ENCODE measurements around the gene CEP192.

The CEP192 gene

DNA sequence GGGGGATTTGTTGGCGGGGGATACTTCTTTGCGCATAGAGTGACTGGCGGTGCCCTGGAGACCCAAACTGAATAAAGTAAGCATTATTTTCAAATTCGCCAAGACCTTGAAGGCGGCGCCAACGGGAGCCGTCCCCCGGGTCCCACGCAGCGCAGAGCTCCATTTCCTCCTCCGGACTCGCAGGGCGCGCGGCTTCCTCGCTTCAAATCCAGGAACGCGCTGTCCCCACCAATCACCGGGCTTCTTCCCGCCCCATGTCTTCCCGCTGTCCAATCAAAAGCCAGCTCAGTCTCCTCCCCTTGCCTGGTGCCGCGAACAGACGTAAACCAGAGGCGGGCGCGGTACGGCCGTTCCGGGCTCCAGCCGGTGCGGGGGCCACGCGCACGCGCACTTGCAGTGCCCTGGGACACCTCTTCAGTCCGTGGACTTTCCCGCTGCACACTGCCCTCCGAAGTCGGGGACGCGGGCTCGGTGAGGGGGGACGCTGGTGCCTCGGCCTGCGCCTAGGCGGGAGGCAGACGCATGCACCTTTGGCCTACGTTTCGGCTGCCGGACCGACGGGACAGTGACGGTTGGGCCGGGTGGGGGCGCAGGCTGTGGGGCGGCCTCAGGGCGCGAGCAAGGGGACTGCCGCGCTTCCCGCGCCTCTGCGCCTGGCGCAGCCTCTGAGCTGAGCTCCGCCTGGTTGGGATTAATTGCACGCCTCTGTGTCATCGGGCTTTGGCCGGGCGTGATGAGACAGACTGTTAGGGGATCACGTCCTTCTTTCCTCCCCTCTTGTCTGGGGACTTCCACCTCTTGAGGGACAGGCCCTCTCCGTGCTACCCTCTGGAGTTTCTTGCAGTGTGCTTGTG is at the start of gene CEP192 (continued):
- TF ChIP-seq ZBTB11 (tag by site-specific recombination; conservative IDR thresholded peaks at IDR 0.05; ENCODE audit: low read depth), result peak; percentile 80
- TF ChIP-seq ZBTB48 (tag by site-specific recombination; IDR thresholded peaks at IDR 0.05), result peak; percentile 91
- TF ChIP-seq ZNF398 (tag by site-specific recombination; IDR thresholded peaks at IDR 0.05), result peak; percentile 40; the same call in 1 of the 2 replicates
- no peak for TF ChIP-seq ZNF112 (tag by site-specific recombination; IDR thresholded peaks at IDR 0.05)
- TF ChIP-seq ZNF600 (tag by site-specific recombination; IDR thresholded peaks at IDR 0.05), result peak; percentile 68
- TF ChIP-seq TCF7L2 (IDR thresholded peaks at IDR 0.05; ENCODE audit: borderline replicate concordance, low read depth, low read length), result no peak
- TF ChIP-seq ZNF248 (tag by site-specific recombination; IDR thresholded peaks at IDR 0.05), result no peak
- TF ChIP-seq ZBTB20 (tag by site-specific recombination; IDR thresholded peaks at IDR 0.05), result peak; percentile 77
- no peak for TF ChIP-seq ZNF114 (tag by site-specific recombination; IDR thresholded peaks at IDR 0.05)
- TF ChIP-seq, protein P1, sequence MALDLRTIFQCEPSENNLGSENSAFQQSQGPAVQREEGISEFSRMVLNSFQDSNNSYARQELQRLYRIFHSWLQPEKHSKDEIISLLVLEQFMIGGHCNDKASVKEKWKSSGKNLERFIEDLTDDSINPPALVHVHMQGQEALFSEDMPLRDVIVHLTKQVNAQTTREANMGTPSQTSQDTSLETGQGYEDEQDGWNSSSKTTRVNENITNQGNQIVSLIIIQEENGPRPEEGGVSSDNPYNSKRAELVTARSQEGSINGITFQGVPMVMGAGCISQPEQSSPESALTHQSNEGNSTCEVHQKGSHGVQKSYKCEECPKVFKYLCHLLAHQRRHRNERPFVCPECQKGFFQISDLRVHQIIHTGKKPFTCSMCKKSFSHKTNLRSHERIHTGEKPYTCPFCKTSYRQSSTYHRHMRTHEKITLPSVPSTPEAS (tag by site-specific recombination; IDR thresholded peaks at IDR 0.05), result peak; percentile 37; the same call in 1 of the 2 replicates
- TF ChIP-seq ZBTB7A (tag by site-specific recombination; IDR thresholded peaks at IDR 0.05; ENCODE audit: low read depth), result 0 out of 2 replicates have a peak, but pooled peaks have one; percentile 64
- peak; percentile 95 for TF ChIP-seq SP2 (tag by site-specific recombination; IDR thresholded peaks at IDR 0.05)
- TF ChIP-seq ZNF2 (tag by site-specific recombination; IDR thresholded peaks at IDR 0.05), result peak; percentile 58
- no peak for TF ChIP-seq ZNF513 (tag by site-specific recombination; IDR thresholded peaks at IDR 0.05)
- TF ChIP-seq, protein P2, sequence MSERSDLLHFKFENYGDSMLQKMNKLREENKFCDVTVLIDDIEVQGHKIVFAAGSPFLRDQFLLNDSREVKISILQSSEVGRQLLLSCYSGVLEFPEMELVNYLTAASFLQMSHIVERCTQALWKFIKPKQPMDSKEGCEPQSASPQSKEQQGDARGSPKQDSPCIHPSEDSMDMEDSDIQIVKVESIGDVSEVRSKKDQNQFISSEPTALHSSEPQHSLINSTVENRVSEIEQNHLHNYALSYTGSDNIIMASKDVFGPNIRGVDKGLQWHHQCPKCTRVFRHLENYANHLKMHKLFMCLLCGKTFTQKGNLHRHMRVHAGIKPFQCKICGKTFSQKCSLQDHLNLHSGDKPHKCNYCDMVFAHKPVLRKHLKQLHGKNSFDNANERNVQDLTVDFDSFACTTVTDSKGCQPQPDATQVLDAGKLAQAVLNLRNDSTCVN (tag by site-specific recombination; optimal IDR thresholded peaks at IDR 0.05), result peak; percentile 100
- no peak for TF ChIP-seq ZNF211 (tag by site-specific recombination; IDR thresholded peaks at IDR 0.05; ENCODE audit: low read depth)
- TF ChIP-seq ZNF792 (tag by site-specific recombination; IDR thresholded peaks at IDR 0.05), result peak; percentile 89; the same call in 1 of the 2 replicates
- 0 out of 2 replicates have a peak, but pooled peaks have one; percentile 21 for TF ChIP-seq ZNF518A (tag by site-specific recombination; conservative IDR thresholded peaks at IDR 0.05; ENCODE audit: low read depth)
- TF ChIP-seq ZBTB17 (tag by site-specific recombination; IDR thresholded peaks at IDR 0.05), result peak; percentile 48
- TF ChIP-seq, protein P3, sequence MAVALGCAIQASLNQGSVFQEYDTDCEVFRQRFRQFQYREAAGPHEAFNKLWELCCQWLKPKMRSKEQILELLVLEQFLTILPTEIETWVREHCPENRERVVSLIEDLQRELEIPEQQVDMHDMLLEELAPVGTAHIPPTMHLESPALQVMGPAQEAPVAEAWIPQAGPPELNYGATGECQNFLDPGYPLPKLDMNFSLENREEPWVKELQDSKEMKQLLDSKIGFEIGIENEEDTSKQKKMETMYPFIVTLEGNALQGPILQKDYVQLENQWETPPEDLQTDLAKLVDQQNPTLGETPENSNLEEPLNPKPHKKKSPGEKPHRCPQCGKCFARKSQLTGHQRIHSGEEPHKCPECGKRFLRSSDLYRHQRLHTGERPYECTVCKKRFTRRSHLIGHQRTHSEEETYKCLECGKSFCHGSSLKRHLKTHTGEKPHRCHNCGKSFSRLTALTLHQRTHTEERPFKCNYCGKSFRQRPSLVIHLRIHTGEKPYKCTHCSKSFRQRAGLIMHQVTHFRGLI (tag by site-specific recombination; IDR thresholded peaks at IDR 0.05), result 0 out of 2 replicates have a peak, but pooled peaks have one; percentile 22
- no peak; the same call in 1 of the 2 replicates for TF ChIP-seq HOXC10 (CRISPR knock-in tag; IDR thresholded peaks at IDR 0.05)
- TF ChIP-seq ZNF624 (tag by site-specific recombination; IDR thresholded peaks at IDR 0.05), result no peak
